HuH-7 (cell line): ENCODE results near the gene LHPP.
"Not testable (repeated sequence)": the region's sequence is repeated elsewhere in the genome, so short reads cannot be mapped to it uniquely, and the experiment has no call there.

Source experiments
- DNase-seq: peaks from one replicate; pipeline ENCODE4 v3.0.0; 2011; ENCODE audit warnings: low spot score

LHPP gene

GRCh38 chr10:124606822-124607221 is 145.2 kb downstream of the LHPP start:
- DNase-seq: no peak

GRCh38 chr10:124607693-124608092 is 146.1 kb downstream of the LHPP start:
- no peak for DNase-seq

GRCh38 chr10:124608093-124608721 is 146.6 kb downstream of the LHPP start:
- DNase-seq: no peak

GRCh38 chr10:124609698-124610097 is 148.1 kb downstream of the LHPP start:
- peak; percentile 43 for DNase-seq

- peak; percentile 48 for DNase-seq
Measured at GRCh38 chr10:124610186-124610585, 148.6 kb downstream of the LHPP start.

- not testable (repeated sequence) for DNase-seq
Measured at GRCh38 chr10:124610851-124611250, 149.2 kb downstream of the LHPP start.

GRCh38 chr10:124611738-124612137 is 150.1 kb downstream of the LHPP start:
- DNase-seq: no peak

- DNase-seq: no peak
Measured at GRCh38 chr10:124612611-124613498, 151.2 kb downstream of the LHPP start.

GRCh38 chr10:124614003-124614659 is 152.5 kb downstream of the LHPP start:
- no peak for DNase-seq

- DNase-seq: no peak
Measured at GRCh38 chr10:124615259-124615658, 153.6 kb downstream of the LHPP start.

GRCh38 chr10:124616040-124616835 is 154.6 kb downstream of the LHPP start:
- no peak for DNase-seq

GRCh38 chr10:124616836-124617130 is 155.2 kb downstream of the LHPP start:
- DNase-seq: no peak

- DNase-seq: no peak
Measured at GRCh38 chr10:124618470-124619073, 156.9 kb downstream of the LHPP start.

- no peak for DNase-seq
Measured at GRCh38 chr10:124619195-124619594, 157.6 kb downstream of the LHPP start.

- DNase-seq: no peak
Measured at GRCh38 chr10:124619802-124620490, 158.3 kb downstream of the LHPP start.

GRCh38 chr10:124621637-124622036 is 160.0 kb downstream of the LHPP start:
- DNase-seq: no peak

GRCh38 chr10:124622158-124622557 is 160.5 kb downstream of the LHPP start:
- DNase-seq: no peak

- DNase-seq: no peak
Measured at GRCh38 chr10:124622866-124623536, 161.4 kb downstream of the LHPP start.

GRCh38 chr10:124624006-124624405 is 162.4 kb downstream of the LHPP start:
- no peak for DNase-seq

GRCh38 chr10:124624466-124624865 is 162.8 kb downstream of the LHPP start:
- no peak for DNase-seq

GRCh38 chr10:124624895-124625294 is 163.3 kb downstream of the LHPP start:
- no peak for DNase-seq
